HG02763 (cell line): ENCODE results near the gene AUTS2.

Experiments used
- ATAC-seq: cut with Tn5 transposase; IDR thresholded peaks from one replicate; pipeline ENCODE4 v1.9.1; 2021; ENCODE audit warnings: mild to moderate bottlenecking, moderate library complexity; ENCODE audit not compliant: unreplicated experiment

The AUTS2 gene

DNA sequence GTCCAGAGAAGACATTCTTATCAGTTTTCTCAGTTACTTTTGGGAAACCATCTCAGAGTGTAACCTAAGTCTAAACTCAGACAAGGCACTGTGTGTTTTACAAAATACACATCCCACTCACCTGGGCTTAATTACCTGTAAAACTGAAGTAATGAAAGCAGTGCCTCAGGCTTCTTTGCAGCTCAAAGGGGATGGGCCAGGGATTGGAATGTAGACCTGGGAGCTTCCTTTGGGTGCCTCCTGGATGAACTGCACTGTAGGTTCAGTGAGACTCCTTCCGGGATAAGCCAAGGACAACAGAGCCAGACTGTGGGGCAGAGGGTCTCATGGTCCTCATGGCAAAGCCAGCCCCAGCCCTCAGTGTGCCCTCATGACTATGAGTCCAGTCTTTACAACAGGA is 861.3 kb downstream of the AUTS2 start:
- no peak for ATAC-seq

DNA sequence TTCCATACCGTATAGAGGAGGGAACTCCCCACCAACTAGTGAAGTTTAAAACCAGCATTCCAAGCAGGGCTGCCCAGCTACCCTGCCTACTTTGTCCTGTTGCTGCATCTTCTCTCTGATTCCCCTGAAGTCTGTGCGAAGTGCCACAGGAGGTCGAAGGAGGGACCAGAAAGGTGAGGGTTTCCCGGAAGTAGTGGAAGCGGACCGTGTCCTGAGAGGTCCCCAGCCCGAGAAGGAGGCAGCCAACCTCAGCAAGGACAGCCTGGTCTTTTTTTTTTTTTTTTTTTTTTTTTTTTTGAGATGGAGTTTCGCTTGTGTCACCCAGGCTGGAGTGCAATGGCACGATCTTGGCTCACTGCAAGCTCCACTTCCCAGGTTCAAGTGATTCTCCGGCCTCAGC is 861.8 kb downstream of the AUTS2 start:
- ATAC-seq = no peak

DNA sequence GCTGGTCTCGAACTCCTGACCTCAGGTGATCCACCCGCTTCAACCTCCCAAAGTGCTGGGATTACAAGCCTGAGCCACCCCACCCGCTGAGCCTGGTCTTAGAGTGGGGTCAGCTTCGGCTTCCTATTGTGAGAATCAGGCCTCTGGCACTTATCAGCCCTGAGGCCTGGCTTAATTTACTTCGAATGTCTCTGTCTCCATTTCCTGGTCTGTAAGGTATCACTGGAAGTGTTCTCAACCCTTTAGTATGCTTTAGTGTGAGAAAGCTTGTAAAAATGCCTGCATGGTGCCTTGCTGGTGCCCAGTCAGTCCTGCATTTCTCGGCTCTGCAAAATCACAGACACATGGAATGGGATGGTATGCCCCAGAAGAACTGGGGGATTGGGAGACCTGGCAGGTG is 862.3 kb downstream of the AUTS2 start:
- no peak for ATAC-seq

DNA sequence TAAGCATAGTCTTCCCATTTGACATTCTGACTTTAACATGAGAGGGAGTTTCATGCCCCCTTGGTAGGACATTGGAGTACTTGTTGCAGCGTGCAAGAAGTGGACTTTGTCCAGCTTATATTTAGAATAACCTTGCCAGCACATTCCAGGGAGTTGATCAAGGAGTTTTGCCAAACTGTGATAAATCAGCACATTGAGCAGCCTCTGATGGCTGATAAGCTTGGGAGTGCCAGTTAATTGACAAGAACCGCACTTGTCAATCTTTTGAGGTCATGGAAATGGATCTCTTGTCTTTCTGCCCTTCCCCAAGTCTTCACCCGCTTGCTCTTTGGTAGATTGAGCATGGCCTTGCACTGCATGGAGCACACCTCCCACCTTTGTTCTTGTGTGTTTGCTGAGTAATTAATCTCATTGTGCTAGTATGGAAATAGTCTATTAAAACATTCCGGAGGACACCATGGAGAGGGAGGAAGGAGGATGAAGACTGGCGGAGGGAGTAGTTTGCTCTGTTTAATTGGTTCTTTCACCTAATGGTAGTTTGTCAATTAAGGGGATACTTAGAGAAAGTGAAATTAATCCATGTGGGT is 865.2 kb downstream of the AUTS2 start:
- no peak for ATAC-seq

DNA sequence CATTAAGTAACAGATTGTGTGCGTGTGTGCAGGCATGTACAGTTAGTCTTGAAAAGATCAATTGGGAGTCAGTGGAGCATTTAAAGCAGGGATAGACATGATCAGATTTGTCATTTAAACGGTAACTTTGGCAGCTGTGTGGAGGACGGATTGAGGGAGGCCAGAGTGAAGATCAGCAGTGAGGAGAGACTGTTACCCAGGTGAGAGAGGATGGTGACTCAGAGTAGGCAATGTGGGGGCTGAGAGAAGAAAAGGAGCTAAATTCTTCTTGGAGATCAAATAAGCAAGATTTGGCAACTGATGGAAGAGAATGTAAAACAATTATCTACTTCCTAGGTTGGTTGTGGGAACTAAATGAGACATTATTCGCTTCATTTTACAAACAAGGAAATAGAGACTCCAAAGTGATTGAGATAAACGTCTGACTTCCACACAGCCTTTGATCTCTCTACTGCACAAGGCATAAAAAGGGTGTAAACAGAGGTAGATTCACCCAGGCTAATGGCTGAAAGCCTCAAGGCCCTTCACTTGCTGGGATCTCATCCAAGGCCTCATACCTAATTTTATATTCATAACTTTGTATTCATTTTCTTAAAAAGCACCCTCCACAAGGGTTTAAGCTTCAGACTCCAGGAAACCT is 868.6 kb downstream of the AUTS2 start:
- no peak for ATAC-seq

DNA sequence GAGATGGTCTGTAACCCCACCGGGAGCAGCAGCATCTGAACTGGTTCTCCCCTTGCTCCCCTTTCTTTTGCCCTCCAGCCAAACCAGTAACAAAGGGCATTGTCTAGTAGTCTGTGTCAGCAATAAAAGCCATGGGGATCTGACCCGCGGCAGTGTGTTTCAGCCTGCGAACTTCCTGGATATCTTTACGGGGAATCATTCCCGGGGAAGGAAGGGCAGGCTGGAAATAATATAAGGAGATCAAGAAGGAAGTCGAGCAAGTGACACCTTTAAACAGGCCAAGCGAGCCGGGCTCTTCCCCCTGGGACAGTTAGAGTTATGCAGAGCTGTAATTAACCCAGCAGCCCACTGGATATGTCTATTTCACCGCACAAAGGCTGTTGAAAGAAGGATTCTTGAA is 872.5 kb downstream of the AUTS2 start:
- no peak for ATAC-seq

DNA sequence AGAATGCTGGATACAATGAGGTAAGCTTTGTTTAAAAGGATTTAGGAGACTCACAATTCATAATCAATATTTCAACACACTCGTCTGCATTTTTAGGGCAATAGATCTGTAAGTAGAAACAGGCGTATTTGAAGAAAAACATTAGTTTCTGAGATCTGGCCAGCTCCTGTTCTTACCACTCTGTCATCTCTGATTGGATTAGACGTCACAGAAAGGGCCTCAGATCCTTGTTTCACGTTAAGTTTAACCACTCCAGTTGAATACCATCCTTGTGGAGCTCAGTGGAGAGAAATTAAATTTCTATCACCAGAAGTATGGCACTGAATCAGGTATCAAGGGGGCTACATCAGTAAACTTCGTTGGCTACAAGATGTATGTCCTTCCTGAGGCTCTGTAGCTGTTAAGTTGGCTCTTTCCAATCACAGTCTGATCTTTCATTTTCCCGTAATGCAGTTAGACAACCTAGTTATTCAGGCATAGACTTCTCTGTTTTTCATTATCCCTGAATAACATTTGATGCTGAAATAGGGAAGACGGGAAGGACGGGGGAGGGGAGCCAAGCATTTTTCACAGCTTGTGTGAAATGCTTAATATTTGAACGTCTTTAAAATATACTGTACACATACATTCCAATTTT is 874.4 kb downstream of the AUTS2 start:
- no peak for ATAC-seq

DNA sequence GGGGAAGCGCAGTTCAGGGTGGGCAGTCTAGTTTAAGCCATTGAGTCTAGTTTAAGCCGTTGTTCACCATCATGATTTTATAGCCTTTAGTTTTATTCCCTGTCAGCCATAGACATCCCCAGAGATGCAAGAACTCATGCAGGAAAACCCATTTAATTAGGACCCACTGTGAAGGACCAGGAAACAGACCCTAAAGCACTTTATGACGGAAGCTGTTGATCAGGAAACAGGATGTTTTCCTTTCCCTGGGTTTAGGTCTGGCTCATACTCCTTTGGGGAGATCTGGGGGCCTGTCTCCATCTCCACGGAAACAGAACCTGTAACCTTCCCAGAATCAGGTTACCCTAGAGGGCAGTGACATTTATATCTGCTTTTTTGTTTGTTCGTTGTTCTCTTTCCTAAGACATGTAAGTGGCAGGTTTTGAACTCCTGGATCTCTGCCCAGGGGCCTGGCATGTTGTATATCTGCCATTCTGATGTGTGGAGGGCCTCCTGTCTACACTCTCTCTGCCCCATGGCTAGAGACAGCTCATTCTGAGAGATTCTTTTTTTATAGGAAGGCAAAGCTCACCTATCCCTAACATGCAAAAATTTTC is 876.5 kb downstream of the AUTS2 start:
- no peak for ATAC-seq

DNA sequence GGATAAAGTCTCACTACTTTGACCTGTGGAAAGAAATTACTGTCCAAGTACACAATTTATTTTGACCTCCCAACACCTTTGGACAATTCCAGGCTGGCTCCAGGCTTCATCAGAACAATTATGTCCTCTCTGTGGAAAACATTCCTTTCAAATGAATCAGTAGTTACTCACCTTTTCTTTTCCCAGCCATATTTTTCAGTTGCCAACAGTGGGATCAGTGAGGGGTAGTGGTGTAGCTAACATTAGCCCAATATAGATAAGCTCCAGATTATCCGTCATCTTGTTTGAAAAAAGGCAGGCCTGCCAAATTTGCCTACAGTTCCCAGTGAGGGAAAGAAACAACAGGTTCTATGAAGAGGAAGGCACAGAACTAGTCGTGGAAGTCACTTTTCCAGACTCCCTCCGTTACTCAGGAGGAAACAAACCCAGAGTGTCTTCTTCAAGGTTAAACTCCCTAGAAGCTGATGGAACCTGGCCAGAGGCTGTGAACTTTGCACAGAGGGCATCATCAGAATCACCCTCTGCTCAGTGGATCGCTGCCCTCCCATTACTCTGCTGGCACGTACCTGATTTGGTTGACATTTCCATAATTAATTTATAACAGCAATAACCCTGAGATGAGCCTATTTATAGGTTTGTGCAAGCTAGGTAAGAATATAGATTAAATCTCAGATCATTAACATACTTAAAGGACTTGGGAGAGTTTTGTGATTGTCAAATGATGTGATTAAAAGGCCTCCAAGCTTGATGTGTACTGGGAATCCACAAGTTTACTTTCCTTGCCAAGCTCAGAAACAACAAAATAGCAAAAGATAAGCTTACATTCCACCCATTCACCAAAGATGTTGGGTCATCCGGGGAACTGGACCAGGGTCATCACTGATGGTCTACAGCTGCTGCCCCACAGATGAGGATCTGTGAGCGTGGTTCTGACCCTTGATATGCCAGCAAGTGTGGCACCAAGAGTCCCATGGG is 879.0 kb downstream of the AUTS2 start:
- no peak for ATAC-seq

DNA sequence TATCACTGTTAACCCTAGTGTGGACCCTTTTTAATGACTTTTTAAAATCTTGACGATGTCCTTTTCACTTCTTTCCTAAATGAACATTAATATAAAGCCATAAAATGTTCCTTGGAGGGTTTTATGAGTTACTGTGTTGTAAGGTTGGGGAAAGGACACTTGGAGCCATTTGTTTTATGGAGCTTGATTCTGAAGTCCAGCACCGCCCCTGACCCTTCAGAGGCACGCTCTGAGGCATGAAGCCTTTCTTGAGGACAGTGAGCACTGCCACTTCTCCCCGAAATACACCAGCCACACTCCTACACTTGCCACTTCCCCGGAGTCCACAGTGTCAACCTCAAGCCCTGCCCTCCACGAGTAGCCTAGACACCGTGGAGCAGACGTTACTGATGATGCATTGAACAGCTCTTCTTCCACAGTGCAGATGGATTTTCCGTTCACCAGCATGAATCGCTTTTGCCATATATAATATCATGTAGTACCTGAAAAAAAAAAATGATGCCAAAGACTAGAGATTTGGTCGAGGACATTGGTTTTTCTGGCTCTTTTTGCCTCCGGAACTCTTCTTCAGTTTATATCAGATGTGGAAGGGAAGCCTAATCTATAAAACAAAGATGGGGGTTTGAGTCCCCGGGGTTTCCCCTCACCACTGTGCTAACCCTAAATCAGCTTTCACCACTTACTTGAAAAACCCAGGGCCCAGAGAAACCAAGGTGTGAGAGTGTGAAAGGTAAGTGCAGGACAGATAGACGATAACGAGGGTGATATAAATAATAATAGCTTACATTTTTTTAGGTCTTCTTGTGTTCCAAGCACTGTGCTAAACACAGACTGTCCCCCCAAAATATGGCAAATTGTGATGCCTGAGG is 881.1 kb downstream of the AUTS2 start:
- ATAC-seq = no peak

DNA sequence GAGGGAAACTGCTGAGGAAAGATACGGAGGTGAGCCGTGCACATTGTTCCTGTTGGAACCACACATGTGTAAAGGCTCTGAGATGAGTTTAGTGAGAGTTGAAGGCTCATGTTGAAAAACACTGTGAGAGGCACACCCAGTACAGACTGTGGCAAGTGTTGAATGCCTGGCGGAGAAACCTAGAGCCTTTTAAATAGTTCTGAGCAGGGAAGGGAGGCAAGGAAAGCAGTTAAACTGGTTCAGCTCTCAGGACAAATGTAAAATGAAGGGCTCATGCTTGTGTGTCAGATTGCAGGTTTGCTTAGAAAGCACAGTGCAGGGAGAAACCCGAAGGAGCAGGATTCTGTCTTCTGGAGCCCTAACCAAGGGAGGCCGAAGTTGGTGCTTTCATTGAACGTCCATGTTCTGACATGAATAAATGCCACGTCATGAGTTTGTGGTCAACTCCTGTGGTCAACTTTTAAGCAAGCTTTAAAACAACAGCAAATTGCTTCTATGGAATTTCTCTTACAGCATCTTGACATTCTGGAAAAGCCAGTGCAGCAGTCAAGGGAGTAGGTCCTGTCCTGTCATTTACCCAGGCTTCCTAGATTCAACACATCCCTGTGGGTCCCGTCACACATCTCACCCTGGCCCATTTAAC is 882.8 kb downstream of the AUTS2 start:
- ATAC-seq = no peak

DNA sequence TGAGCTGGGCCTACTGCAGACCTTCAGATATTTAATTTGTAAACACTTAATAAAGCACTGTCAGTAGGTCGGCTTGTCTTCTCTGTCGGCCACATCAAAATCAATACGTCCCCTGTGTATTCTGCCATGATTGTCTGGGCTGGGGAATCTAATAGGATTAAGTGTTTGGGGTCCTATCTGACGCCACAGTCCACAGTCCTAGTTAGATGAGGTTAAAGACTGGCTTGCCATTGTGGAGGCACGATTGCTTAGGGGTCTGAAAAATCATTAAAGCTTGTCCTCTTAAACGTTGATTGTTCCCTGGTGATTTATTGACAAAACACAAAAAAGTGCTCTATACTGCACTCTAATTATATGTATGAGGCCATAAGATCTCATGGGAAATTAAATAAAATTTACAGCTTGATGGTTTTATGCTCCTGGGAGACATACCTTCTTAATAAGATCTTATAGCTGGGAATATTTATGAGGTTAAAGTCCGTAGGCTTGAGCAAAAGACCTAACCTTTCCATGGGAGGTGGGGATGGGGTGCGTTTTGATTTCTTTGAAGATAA is 883.4 kb downstream of the AUTS2 start:
- no peak for ATAC-seq

DNA sequence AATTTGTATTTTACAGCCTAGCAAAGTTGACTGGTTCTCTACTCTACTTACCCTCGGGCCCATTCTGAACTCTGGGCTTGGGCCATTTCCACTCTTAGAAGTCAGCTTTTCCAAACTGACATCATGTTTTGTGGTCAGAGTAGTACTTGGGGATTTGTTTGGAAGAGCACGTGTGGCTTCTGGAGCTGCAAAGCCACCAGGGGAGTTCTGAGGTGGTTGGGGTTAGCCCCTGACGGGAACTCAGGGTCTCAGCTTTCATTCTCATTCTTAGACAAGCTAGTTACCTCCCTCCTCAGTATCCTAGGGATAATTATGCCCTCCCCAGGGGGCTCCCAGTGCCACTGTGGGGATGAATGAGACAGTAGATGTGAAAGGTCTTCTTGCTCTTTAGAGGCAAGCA is 886.0 kb downstream of the AUTS2 start:
- no peak for ATAC-seq

DNA sequence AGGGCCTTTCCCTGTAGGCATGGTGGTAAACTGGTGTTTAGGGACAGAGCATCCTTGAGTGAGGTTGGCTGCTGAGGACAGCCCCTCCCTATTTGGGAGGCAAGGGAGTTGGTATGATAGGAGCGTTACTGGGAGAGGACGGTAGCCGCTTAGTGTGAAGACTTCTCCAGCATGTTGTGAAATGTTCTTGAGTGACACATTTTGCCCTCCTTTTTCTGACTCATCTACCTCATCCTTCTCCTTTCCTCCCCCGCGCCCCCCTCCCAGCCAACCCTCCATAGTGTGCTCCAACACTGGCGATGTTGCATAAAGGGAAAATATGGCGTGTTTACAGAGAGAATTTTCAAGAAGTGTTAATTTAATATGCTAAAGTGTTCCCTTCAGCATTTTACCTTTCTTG is 888.7 kb downstream of the AUTS2 start:
- ATAC-seq = no peak

DNA sequence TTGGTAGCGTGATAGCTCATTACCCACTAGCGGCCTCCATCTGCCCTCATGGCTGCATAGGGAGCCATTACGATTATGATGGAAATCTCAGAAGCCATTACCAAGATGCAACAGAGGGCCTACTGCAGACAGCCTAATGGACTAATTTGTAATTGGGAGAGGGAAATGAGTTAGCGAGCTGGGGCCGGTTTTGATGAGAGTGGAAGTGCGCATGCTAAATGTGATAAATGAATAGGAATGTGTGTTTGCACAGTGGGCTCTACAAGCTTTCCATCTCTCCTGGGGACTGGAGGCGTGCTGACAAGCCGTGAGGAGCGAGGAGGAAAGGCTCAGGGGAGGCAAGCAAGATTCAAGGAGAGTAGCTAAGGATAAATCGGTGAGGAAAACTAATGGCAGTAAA is 889.2 kb downstream of the AUTS2 start:
- no peak for ATAC-seq

DNA sequence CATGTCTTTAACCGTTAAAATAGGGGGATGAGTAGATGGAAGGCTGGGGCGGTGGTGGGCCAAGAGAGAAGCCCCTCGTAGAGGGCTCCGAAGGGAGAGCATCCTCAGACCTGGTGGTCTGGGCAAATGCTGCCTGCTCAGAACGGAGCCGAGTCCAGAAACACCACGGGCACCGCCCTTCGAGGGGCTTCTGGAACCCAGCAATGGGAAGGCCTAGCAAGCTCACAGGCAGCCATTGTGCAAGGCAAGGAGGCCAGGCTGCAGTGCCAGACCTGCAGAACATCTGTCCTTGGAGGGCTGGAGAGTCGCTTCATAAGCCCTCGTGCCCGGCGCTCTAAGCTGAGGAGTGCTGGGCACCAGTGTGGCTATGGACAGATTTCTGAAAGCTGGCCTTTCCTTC is 889.6 kb downstream of the AUTS2 start:
- ATAC-seq = no peak

DNA sequence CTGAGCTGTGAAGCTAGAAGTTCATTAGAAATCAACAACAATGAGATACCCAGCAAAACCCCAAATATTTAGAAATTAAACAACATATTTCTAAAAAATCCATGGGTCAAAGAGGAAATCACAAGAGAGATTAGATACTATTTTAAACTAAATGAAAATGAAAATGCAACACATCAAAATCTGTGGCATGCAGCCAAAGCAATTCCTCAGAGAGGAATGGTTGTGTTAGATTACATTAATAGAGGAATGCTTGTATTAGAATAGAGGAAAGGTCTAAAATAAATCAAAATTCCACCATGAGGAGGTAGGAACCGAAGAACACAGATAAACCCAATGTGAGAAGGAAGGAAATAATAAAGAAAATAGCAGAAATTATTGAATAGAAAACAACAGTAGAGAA is 891.5 kb downstream of the AUTS2 start:
- ATAC-seq = no peak

DNA sequence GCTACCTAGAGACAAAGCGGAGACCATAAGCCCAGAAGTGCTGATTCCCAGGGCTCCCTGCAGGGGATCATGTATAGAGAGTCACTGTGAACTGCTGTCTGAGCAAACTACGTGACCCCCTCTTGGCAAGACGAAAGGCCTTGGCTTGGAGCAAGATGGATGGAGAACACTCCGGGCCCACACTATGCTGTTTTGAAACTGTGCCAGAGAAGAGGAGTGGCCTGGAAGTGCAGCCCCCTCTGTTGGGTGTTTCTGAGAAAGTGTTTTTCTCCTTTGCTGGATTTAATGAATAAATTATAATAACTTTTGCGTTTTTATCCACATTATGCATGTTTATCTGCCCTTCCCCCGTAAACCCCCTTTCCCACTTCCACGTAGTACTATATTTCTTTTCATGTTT is 894.4 kb downstream of the AUTS2 start:
- ATAC-seq = no peak

DNA sequence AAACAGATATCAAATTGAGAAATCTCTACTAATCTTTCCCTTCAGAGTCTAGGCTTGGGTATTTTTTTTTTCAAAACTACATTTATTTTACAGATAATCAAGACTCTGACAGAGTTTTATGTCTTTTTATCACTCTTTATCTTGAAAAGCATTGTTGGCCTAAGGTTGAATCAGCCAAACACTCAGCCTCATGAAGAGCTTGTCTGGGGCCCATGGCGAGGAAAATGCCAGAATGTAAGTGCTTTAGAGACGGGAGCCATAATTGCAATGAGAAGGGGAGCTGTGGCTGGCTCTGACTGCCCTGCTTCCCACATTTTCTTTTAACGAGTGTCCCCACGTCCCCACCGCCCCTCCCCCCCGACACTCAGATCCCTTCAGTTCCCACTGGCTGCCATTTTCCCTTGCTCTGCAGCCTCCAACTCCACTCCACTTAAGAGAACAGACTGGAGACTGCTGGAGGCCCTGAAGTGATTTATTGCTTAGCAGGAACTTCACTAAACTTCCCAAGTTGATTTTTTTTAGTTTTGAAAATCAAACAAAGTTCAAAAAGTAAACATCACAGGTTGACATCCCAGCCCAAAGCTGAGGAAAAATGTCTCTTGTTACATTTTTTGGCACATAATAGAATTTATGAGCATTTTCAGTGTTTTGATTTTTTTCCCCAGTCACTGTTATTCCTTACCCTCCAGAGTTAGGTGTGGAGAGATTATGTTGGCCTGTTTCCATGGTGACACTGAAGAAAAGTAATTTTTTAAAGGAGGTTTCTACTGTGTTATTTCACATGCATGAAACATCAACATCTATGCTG is 896.2 kb downstream of the AUTS2 start:
- no peak for ATAC-seq
